CD4-positive, alpha-beta T cell treated with Interleukin-6 for 4 hours (primary cell): ENCODE data around the gene RYR1.
"Not testable (repeated sequence)": the region's sequence is repeated elsewhere in the genome, so short reads cannot be mapped to it uniquely, and the experiment has no call there.

Experiments
- DNase-seq: peaks from one replicate; pipeline ENCODE4 v3.0.0-alpha.2; 2020; ENCODE audit warnings: mixed read lengths

The RYR1 gene

DNA sequence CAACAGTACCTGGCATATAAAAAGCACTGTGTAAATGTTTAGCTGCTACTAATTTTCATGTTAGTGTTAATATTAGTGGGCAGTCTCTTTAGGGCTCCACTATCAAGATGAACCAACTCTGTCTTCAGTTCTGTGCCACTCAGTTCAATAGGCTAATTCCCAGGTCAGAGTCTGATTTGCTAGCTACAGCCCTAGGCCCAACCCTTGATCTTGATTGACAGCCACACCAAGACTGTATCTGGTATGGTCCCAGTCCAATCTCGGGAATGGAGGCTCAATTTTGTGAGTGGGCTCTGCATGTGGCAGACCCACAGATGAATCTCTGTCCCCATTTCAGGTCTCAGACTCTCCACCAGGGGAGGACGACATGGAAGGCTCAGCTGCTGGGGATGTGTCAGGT, 138.2 kb downstream of the RYR1 start:
- DNase-seq, result no peak

DNA sequence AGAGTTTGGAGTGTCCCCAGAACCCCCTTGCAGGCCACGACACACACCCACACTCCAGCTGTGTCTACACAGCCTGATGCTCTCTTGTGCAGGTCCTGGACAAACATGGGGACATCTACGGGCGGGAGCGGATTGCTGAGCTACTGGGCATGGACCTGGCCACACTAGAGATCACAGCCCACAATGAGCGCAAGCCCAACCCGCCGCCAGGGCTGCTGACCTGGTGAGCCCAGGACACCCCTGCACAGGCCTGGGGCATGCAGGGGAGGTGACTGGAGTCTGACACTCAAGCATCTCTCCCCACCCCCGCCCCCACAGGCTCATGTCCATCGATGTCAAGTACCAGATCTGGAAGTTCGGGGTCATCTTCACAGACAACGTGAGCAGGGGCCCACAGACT, 144.3 kb downstream of the RYR1 start:
- DNase-seq, result no peak

DNA sequence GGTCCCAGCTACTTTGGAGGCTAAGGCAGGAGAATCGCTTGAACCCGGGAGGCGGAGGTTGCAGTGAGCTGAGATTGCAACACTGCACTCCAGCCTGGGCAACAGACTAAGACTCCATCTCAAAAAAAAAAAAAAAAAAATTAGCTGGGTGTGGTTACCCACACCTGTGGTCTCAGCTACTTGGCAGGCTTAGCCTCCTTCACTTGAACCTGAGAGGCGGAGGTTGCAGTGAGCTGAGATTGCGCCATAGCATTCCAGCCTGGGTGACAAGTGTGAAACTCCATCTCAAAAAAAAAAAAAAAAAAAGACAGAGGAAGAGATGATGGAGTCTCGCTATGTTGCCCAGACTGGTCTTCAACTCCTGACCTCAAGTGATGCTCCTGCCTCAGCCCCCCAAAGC, 145.8 kb downstream of the RYR1 start:
- DNase-seq, result not testable (repeated sequence)

DNA sequence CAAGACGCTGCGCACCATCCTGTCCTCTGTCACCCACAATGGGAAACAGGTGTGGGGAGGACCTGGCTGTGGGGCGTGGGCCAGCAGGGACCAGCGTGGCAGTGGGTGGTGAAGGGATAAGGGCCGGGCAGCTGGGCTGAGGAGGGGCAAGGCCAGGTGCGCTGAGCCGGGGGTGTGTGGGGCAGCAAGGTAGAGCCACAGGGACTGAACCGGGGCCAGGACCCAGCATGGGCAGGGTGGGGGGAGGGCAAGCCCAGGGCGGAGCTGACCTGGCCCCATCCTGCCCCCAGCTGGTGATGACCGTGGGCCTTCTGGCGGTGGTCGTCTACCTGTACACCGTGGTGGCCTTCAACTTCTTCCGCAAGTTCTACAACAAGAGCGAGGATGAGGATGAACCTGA, 146.6 kb downstream of the RYR1 start:
- DNase-seq, result no peak

DNA sequence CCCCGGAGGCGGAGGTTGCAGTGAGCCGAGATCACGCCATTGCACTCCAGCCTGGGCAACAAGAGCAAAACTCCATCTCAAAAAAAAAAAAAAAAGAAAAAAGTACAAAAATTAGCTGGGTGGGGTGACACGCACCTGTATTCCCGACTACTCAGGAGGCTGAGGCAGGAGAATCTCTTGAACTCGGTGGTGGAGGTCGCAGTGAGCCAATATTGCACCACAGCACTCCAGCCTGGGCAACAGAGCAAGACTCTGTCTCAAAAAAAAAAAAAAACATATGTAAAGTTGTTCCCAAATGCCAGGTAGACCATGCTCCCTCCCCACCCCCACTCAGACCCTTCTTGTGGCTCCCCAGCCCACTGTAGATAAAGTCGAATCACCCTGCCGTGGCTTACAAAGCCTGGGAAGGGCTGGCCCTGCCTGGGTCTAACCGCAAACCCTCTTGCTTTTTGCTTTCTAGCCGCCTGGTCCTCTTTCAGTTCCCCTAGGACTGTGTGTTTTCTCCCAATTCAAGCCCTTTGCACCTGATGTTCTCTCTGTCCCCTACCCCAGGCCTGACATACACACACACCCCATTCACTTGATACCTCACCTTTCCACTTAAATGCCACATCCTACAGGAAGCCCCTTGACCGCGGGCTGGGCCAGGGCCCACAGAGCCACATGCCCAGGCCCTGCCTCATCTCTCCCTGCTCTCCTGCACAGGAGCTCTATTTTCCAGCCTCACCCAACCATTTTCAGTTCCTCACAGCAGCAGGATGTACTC, 149.9 kb downstream of the RYR1 start:
- no peak for DNase-seq

DNA sequence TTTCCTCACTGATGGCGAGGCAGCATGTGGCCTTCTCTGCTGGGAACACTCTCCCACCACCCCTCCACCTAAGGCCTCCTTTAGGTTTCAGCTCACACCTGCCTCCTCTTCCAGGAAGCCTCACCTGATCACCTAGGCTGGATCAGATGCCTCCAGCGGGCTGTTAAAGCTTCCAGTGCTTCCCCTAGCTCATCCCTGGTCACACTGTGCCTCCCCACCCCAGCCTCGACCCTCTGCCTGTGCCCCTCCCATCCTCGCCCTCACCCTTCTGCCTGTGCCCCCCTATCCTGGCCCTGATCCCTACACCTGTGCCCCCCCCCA, 150.5 kb downstream of the RYR1 start:
- no peak for DNase-seq

DNA sequence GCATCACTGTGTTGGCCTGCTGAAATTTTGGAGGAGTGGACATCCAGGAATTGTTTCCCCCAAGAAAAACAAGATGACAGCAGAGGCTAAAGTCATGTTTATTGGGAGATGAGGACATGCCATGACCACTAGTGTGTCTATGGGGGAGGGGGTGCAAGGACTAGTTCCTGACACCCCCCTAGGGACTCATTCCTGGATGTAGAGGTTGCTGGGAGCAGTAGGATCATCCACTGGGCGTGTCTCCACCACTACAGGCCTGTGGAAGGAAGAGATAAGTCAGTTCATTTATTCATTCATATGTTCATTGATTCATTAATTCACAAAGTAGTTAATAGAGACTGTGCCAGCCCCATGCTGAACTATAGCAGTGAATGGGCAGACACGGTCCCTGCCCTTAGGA, 154.1 kb downstream of the RYR1 start:
- no peak for DNase-seq

DNA sequence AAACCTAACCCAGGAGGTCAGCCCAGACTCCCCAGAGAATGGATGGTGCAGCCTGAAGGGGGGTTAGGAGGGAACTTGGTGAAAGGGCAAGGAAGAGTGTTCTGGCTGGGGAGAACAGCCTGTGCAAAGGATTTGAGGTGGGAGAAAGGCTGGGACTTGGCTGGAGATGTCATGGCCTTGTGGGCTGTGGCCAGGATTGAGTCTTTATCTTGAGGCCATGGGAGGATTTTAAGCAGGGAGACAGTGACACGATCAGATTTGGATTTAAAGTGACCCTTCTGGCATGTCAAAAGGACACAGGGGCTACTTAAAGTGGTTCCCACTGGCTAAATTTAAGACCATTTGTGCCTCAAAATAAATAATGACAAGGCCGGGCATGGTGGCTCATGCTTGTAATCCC, 154.6 kb downstream of the RYR1 start:
- no peak for DNase-seq

DNA sequence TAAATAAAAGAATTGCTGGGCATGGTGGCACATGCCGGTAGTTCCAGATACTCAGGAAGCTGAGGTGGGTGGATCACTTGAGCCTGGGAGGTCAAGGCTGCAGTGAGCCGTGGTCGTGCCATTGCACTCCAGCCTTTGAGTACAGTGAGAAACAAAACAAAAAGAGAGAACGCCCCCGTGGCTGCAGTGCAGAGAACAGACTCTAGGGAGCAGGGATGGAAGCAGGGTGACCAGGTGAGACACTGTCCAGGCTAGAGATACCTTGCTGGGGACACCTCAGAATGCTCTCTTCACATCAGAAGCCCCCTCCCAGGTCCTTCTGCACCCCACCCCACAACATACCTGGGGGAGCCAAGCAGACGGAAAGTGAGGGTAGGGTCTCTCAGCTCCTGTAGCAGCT, 159.4 kb downstream of the RYR1 start:
- DNase-seq, result no peak

DNA sequence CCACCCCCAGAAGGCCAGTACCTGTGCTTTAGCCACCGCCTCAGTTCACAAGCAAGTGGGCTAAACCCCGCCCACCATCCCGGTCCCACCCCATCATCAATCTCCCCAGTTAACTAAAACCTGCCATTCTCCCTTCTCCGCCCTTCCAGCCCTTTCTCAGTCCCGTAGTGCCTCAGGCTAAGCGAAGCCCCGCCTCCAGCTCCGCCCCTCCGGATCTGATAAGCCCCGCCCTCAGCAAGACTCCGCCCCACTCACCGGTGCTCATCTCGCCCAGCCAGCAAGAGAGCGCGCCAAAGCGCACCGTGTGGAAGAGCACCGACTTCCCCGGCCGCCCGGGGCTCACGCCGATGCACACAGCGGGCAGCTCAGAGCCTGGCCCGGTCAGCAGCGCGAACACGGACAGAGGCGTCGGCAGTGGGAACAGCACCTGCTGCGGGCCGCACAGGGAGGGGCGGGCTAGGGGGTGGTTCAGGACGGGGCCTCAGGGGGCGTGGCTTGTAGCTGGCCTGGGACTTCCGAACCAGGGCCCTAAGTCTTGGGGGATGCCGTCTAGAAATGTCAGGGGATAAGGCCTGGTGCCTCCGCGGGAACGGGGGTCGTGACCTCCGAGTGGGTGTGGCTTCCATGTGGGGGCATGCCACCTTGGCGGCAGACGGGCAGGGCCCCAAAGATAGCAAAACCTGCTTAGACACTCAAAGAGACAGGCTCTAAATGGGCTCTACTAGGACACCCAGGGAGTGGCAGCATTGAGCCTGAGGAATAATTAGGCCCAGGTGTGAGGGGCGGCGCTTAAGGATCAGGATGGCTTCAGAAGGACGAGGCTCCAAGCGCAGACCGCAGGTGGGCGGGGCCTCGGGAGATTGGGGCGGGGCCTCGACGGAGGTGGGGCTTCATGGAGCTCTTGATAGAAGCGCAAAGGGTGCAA, 162.8 kb downstream of the RYR1 start:
- no peak for DNase-seq

DNA sequence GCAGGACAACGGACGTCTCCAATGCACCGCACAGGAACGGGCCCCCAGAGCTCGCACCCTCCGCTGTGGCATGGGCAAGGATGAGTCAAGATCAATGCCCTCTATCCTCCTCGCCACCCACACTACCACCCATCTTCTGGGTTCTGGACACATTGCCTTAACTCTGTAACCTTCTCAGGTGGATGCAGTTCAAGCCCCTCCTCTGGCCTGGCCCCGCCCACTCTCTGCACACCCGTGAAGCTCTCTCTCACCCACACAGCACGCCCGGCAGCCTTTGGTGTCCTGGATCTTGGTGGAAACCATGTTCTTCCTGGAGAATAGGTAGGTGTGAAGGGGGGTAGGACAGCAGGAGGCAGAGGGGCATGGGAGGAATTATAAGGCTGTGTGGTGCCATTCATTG, 163.6 kb downstream of the RYR1 start:
- no peak for DNase-seq

DNA sequence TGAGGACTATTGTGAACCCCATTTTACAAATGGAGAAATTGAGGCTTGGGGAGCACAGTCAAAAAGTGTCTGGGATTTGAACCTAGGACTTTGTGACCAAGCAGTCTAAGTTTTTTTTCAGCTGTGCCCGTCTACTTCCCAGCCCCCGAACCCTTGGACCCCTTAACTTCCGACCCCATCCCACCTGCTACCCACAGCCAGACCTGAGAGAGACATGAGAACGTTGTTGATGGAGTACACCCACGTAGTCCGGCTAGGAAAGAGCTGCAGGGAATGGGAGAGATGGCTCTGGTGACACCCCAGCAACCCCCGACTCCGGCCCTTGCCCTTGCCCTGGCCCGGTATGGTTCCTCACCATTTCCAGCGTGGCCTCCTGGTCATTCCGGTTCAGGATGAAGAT, 166.2 kb downstream of the RYR1 start:
- DNase-seq, result no peak

DNA sequence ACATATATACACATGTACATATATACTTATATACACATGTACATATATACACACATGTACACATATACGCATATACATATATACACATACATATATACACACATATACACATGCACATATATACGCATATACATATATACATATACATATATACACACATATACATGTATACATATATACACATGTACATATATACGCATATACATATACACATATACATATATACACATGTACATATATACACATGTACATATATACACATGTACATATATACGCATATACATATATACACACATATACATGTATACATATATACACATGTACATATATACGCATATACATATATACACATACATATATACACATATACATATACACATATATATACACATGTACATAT, 169.4 kb downstream of the RYR1 start:
- DNase-seq, result not testable (repeated sequence)

DNA sequence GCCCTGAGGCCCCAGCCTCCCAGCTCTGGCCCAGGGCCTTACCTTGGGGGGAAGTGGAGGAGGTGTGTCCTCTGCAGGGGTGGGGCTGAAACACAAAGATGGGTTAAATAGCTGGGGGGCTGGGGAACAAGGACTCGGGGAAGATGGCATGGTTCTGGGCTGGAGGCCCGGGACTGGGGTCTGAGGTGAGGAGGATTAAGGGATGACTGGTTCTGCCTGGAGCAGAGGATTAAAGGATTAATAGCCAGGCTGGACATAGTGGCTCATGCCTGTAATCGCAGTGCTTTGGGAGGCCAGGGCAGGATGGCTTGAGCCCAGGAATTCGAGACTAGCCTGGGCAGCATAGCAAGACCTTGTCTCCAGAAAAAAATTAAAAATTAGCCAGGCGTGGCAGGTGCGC, 172.6 kb downstream of the RYR1 start:
- no peak for DNase-seq

DNA sequence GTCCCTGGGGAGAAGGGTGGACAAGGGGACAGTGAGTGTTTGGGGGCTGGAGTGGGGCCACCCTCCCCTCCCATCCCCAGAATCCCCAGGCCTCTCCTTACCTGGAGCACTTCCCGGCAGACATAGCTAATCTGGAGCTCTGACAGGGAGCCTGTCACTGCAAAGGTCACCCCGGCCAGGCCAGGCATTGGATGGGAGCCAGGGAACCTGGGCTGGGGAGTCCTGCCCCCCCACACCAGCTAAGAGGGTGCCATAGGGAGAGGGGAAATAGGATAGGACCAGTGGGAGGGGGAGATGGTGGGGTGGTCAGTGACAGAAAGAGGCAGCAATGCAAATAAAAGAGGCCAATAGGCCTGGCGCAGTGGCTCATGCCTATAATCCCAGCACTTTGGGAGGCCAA, 180.8 kb downstream of the RYR1 start:
- no peak for DNase-seq

DNA sequence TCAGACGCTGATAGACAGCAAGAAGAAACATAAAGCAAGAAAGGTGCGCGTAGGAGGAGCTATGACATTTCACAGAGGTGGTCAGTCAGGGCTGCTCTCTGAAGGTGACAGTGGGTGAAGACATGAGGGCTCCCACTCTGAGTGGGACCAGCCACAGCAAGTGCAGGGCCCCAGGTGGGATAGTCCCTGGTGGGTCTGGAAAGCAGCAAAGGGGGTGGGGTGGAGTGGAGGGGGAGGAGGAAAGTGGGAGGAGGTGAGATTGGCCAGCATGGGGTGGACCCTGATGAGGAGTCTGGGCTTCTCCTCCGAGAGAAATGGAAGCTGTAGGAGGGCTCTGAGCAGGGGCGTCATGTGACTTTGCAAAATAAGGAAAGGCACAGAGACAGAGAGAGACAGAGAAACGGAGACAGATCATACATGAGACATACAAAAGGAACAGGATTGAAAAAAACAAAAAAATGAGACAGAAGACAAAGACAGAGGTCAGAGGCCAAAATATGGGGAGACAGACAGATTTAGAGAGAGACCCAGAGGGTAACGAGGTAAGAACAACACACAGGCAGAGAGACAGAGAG, 181.6 kb downstream of the RYR1 start:
- DNase-seq, result no peak

DNA sequence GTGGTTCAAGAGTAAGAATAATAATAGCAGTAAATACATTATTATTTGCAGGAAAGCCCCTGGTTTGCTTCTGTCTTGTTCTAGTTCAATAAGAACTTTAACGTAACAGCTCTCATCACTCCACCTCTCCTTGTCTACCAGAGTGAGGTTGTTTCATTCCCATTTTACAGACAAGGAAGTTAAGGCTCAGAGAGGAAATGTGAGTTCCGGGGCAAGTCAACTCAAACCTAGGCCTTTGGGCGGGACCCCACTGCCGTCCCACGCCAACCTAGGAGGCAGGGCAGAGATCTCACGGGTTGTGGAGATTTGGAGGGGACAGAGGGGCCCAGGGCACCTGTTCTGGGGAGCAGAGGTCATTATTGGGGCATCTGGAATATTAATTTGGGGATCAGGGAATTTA, 182.8 kb downstream of the RYR1 start:
- DNase-seq, result no peak

DNA sequence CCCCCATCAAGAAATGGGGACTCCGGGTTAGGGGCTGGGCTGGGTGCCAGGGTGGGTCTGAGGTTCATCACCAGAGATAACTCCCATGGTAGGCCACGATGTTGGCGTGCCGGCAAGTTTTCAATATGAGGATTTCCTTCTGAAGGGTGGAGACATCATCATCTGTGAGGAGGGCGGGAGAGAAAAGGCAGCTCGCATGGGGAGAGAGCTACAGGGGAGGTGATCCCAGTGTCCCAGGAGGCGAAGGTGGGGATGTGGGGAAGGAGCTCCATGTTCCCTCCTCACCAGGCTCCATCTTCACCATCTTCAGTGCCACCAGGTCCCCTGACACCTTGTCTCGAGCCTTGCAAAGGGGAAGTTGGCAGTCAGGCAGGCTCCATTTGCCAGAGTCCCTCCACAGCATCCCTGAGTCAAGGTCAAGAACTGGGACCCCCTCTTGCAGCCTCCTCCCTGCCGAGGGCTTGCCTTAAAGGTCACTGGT, 183.8 kb downstream of the RYR1 start:
- peak; percentile 38 for DNase-seq

DNA sequence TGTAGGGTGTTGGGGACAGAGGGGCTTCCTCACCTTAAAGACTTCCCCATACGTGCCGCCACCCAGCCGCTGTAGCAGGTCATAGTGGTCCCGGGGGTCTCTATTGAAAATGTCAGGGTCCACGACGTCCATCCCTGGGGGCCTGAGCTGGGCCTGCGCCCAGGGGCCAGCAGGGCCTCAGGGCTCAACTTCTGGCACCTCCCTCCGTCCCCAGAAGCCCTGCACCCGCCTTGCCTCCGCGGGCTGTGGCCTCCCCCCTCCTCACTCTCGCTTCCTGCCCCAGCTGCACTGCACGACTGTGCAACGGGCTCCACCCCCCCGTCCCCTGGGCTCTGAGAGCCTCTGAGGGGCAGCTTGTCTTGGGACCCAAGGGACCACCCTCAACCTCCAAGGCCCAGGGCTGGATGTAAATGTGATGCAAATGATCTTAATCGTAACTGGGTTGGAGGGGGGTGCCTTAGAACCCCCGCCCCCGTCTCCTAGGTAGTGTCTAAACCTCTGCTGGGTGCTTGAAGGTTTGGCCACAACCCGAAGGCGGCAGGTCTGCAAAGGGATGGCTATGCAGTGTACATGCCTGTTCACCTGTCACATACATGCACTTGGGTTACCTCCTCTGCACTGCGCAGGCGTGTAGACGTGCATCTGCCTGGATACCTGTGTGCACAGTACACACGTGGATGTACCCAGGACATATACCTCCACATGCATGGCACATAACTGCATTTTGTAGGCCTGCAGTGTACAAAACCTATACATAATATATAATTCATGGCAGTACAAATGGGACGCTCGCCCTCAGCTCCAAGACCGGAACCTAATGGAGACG, 184.5 kb downstream of the RYR1 start, which contains the start of gene MAP4K1:
MAP4K1 (minus strand) TSS at position 190 of the 826 bp plus-strand sequence; CDS start at position 132, 58 bp downstream.
- peak; percentile 86 for DNase-seq

DNA sequence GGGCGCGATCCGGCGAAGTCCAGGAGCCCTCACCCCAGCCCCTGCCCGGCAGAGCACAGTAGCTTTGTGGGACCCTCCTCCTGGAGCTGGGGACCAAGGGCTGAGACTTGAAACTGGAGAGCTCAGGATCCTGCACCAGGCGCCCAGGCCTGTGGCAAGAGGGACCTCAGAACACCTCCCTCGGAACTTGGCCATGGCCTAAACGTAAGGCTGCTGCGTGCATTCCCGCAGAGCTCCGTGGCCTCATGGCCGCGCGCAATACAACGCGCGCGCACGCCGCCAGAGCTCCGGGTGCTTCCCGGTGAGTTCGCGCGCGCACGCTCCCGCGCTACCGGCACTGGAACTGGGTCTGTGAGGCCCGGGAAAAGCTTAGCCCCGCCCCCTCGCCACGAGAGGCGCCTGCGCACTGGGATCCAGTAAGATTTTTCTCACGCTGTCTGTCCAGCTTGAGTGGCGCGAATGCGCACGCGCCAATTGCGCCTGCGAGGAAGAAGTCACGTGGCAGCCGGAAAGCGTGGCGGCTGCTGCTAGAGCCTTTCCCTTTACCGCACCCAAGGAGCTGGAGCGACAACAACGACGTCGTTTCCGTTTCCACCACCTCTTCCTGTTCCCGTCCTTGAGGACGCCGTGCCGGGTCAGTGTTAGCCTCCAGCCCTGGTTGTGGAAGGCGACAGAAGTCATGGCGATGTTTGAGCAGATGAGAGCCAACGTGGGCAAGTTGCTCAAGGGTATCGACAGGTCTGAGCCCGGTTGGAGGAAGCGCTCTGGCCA, 185.3 kb downstream of the RYR1 start, which contains the start of gene EIF3K:
EIF3K (plus strand) TSS at position 599 of the 771 bp plus-strand sequence; CDS start at position 680, 81 bp downstream.
- DNase-seq, result peak; percentile 99

DNA sequence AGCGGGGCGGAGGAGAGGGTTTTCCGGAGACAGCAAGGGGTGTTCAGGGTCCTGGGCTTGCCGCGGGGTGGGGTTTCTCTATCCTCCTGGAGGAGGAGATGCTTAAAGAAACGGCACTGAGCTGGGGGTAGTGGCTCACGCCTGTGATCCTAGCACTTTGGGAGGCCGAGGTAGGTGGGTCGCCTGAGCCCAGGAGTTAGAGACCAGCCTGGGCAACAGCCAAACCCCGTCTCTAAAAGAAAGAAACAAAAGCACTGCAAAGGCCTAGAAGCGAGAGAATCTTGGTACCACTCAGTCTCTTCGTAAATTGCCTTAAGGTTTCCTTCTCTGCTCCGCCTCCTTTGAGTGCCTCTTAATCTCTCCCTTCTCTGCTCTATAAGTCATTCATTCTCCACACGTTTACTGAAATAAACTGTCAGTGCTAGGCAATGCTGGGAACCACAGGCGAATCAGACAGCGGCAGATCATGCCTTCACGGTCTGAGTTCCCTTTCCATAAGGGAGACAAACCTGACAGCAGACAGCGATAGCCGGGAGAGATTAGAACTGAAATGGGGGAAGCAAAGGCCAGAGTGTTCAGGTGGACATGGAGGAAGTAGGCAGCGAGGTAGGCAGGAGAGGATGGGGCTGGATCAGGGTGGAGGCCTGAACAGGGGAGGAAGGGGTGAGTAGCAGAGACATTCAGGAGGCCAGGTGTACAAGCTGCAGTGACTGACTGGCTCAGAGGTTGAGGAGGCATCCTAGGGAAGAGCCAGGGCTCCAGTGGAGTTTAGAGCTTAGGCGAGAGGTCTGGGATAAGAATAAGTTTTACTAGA, 186.1 kb downstream of the RYR1 start:
- no peak for DNase-seq
